Panc1 (cell line): ENCODE measurements around the gene CAPRIN1. TPM values are rescaled to one million over a fixed set of nuclear protein-coding genes. Genes with fewer than 3 reads are reported as not detected.

Experiments
- ATAC-seq: fragments of 200-7000 bp; cut with Tn5 transposase; 2 replicates; pipeline ENCODE4 v1.9.1; 2020; ENCODE audit warnings: mild to moderate bottlenecking, moderate library complexity
- BruUV-seq: library from RNA; stranded (reverse); fragments of 400-500 nt; replicated peaks from 2 replicates; lab custom pipeline; 2021; lab: Mats Ljungman, UMichigan
- CTCF ChIA-PET: fragments of 300-600 bp; sonication (Branson Sonifier 250); formaldehyde crosslinking; loops from one replicate; lab custom pipeline; 2022; ENCODE audit warnings: antibody characterized with exemption; lab: Charles Lee
- POLR2A ChIA-PET: fragments of 300-600 bp; sonication (Branson Sonifier 250); formaldehyde crosslinking; loops from one replicate; lab custom pipeline; 2022; ENCODE audit warnings: antibody characterized with exemption; lab: Charles Lee
- DNase-seq: peaks from one replicate; pipeline ENCODE4 v3.0.0-alpha.2; 2010; ENCODE audit warnings: low read depth, low spot score
- H3K27ac ChIP-seq: 2 replicates; pipeline ENCODE4 v1.5.1; 2011; ENCODE audit warnings: mild to moderate bottlenecking, low read length, inconsistent platforms
- H3K27me3 ChIP-seq: fragments of 200-500 bp; sonication (Bioruptor generic); 2 replicates; pipeline ENCODE4 v1.6.0; 2014; ENCODE audit warnings: low read length, inconsistent platforms; ENCODE audit not compliant: control insufficient read depth, insufficient read depth
- H3K36me3 ChIP-seq: fragments of 200-500 bp; sonication (Bioruptor generic); 2 replicates; pipeline ENCODE4 v1.5.1; 2014; ENCODE audit warnings: inconsistent platforms, mild to moderate bottlenecking, low read length, moderate library complexity; ENCODE audit not compliant: control insufficient read depth, insufficient read depth
- H3K4me1 ChIP-seq: 2 replicates; pipeline ENCODE4 v1.5.1; 2011; ENCODE audit warnings: inconsistent platforms, mild to moderate bottlenecking, low read length, moderate library complexity; ENCODE audit not compliant: control insufficient read depth, insufficient read depth
- H3K4me3 ChIP-seq, 2 experiments: 2 replicates each; pipeline ENCODE4 v1.5.1; 2011 to 2012; ENCODE audit warnings: low read depth in 2 of 2, low read length in 2 of 2, mild to moderate bottlenecking in 2 of 2, inconsistent platforms in 1 of 2, moderate library complexity in 1 of 2
- H3K9me3 ChIP-seq: fragments of 200-500 bp; sonication (Bioruptor generic); 2 replicates; pipeline ENCODE4 v1.5.1; 2014; ENCODE audit warnings: low read depth, mild to moderate bottlenecking, inconsistent platforms, low read length, moderate library complexity; ENCODE audit not compliant: control insufficient read depth, insufficient read depth
- POLR2AphosphoS5 ChIP-seq: IDR thresholded peaks from 2 replicates; pipeline ENCODE4 v1.6.1; 2012; ENCODE audit warnings: mild to moderate bottlenecking, low read depth, low read length, moderate library complexity
- SIN3A ChIP-seq: IDR thresholded peaks from 2 replicates; pipeline ENCODE4 v1.6.1; 2012; ENCODE audit warnings: low read depth, mild to moderate bottlenecking, low read length, moderate library complexity, borderline replicate concordance; ENCODE audit not compliant: insufficient read depth
- TCF7L2 ChIP-seq: IDR thresholded peaks from 2 replicates; pipeline ENCODE4 v1.6.1; 2011; ENCODE audit warnings: mild to moderate bottlenecking, low read depth, low read length, inconsistent platforms
- in situ Hi-C: cut with HindIII; loops from 2 replicates; pipeline ENCODE4 v1.10.0; 2016; ENCODE audit warnings: low sequenced_read_pairs, low pct_unique_long_range_greater_than_20kb
- intact Hi-C: fragments of 100-400 bp; cut with micrococcal nuclease; formaldehyde crosslinking; loops from one replicate; pipeline ENCODE4 v1.10.0; 2022; ENCODE audit not compliant: unreplicated experiment
- total RNA-seq: library from RNA; stranded (reverse); gene quantifications from one replicate; pipeline ENCODE4 v1.2.1, GENCODE V29; 2021; ENCODE audit not compliant: unreplicated experiment
- TF ChIP-seq, protein P1 (sequence below): fragments of 450-650 bp; IDR thresholded peaks from 2 replicates; pipeline ENCODE4 v1.5.1; 2017; ENCODE audit warnings: mild to moderate bottlenecking
- TF ChIP-seq, protein P2 (sequence below), 2 experiments: IDR thresholded peaks; 2 replicates each; pipeline ENCODE4 v1.6.1; 2011 to 2012; ENCODE audit warnings: low read depth in 2 of 2, control low read depth in 1 of 2, low read length in 1 of 2, mild to moderate bottlenecking in 1 of 2, moderate library complexity in 1 of 2; ENCODE audit not compliant: insufficient read depth in 1 of 2

The CAPRIN1 gene
- total RNA-seq, 1 experiment from 2014 or later: 266 TPM

DNA sequence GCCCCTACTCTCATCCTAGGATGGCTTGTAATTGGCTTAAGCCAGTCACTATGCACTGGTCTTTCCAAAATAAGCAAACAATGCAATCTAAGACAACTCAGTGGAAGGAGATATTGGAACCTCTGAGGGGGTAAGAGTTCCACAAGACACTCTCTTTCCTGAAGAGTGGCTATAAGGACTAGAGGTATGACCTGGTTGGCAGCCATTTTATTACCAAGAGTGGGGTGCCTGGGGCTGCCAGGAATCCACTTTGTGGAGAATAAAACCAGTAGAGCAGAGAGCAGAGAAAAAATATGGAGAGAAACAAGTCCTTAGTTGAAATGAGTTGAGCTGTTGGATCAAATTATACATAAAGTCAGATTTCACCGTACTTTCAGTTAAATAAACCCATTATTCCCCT is 38.8 kb upstream of the CAPRIN1 start:
- no peak overlapping the region for H3K4me3 ChIP-seq
- ChIA-PET POLR2A (no interaction called here), CTCF (no interaction called here)
- H3K4me1 ChIP-seq: no peaks in the 10 kb centered on the region
- H3K27me3 ChIP-seq: no peaks in the 10 kb centered on the region
- in situ Hi-C loops (no loop called here), intact Hi-C loops (no loop called here)
- TF ChIP-seq TCF7L2: no peak
- no peak for TF ChIP-seq SIN3A
- TF ChIP-seq POLR2AphosphoS5: no peak
- TF ChIP-seq, protein P1, sequence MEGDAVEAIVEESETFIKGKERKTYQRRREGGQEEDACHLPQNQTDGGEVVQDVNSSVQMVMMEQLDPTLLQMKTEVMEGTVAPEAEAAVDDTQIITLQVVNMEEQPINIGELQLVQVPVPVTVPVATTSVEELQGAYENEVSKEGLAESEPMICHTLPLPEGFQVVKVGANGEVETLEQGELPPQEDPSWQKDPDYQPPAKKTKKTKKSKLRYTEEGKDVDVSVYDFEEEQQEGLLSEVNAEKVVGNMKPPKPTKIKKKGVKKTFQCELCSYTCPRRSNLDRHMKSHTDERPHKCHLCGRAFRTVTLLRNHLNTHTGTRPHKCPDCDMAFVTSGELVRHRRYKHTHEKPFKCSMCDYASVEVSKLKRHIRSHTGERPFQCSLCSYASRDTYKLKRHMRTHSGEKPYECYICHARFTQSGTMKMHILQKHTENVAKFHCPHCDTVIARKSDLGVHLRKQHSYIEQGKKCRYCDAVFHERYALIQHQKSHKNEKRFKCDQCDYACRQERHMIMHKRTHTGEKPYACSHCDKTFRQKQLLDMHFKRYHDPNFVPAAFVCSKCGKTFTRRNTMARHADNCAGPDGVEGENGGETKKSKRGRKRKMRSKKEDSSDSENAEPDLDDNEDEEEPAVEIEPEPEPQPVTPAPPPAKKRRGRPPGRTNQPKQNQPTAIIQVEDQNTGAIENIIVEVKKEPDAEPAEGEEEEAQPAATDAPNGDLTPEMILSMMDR: no peak
- TF ChIP-seq, protein P2, sequence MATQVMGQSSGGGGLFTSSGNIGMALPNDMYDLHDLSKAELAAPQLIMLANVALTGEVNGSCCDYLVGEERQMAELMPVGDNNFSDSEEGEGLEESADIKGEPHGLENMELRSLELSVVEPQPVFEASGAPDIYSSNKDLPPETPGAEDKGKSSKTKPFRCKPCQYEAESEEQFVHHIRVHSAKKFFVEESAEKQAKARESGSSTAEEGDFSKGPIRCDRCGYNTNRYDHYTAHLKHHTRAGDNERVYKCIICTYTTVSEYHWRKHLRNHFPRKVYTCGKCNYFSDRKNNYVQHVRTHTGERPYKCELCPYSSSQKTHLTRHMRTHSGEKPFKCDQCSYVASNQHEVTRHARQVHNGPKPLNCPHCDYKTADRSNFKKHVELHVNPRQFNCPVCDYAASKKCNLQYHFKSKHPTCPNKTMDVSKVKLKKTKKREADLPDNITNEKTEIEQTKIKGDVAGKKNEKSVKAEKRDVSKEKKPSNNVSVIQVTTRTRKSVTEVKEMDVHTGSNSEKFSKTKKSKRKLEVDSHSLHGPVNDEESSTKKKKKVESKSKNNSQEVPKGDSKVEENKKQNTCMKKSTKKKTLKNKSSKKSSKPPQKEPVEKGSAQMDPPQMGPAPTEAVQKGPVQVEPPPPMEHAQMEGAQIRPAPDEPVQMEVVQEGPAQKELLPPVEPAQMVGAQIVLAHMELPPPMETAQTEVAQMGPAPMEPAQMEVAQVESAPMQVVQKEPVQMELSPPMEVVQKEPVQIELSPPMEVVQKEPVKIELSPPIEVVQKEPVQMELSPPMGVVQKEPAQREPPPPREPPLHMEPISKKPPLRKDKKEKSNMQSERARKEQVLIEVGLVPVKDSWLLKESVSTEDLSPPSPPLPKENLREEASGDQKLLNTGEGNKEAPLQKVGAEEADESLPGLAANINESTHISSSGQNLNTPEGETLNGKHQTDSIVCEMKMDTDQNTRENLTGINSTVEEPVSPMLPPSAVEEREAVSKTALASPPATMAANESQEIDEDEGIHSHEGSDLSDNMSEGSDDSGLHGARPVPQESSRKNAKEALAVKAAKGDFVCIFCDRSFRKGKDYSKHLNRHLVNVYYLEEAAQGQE (IDR thresholded peaks at IDR 0.05; ENCODE audit: insufficient read depth in 1 of 2, low read depth in 2 of 2, low read length in 1 of 2): no peak
- ATAC-seq (no peak), DNase-seq (no peak)
- no peaks in the 10 kb centered on the region for H3K9me3 ChIP-seq
- no peak overlapping the region for H3K27ac ChIP-seq
- no peaks in the 10 kb centered on the region for H3K36me3 ChIP-seq
- no TSS peak for BruUV-seq

DNA sequence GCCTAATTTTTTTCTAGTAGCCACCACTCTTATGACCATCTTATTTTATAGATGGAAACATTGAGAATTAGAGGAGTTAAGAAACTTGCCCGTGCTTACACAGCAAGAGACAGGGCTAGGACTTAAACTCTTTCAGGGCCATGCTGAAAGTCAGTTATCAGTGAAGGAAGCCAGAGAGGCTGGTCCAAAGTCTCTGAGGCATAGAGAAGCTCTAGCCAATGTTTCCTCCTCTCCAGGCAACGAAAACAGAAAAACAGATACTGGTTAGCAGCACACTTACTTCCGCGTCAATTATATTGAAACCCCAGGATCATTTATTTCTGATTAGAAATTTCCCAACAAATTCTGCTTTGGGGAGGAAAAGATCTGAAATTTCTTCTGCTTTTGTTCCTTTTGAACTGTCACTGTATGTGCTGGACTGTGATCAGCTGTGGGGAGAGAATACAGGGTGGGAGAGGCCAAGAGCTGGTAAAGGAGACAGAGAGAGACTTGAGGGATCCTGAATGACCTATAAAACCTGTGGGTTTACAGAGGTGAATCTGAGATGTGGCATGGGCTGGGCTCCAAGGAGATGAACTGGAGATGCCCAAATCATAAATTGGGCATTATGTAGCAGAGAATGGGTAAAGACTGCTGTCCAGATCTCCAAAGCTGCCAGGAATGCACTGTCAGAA is 37.5 kb upstream of the CAPRIN1 start:
- no peak overlapping the region for H3K27ac ChIP-seq
- intact Hi-C loops (no loop called here), in situ Hi-C loops (no loop called here)
- CTCF ChIA-PET: no interaction called here
- H3K36me3 ChIP-seq: no peaks in the 10 kb centered on the region
- H3K27me3 ChIP-seq: no peaks in the 10 kb centered on the region
- BruUV-seq: no TSS peak
- TF ChIP-seq, protein P1: no peak
- POLR2A ChIA-PET: interaction anchor here (0.6 kb wide), 1 partner anchor 424 kb away, joined by 4 read pairs; no protein-coding TSS in a partner anchor
- no peak overlapping the region for H3K4me3 ChIP-seq
- ATAC-seq: no peak
- no peak for DNase-seq
- H3K4me1 ChIP-seq: no peaks in the 10 kb centered on the region
- H3K9me3 ChIP-seq: no peaks in the 10 kb centered on the region
